GM18502 (cell line): ENCODE data around the gene ATAD5.
"Not testable (repeated sequence)": the region's sequence is repeated elsewhere in the genome, so short reads cannot be mapped to it uniquely, and the experiment has no call there.

Experiments used
- ATAC-seq: cut with Tn5 transposase; IDR thresholded peaks from one replicate; pipeline ENCODE4 v1.9.1; 2021; ENCODE audit warnings: mild to moderate bottlenecking; ENCODE audit not compliant: unreplicated experiment, poor library complexity

ATAD5 gene

GRCh38 chr17:30908717-30909420 is 77.1 kb downstream of the ATAD5 start:
- ATAC-seq: no peak

GRCh38 chr17:30910151-30910550 is 78.4 kb downstream of the ATAD5 start:
- ATAC-seq: not testable (repeated sequence)

- no peak for ATAC-seq
Observed at GRCh38 chr17:30913955-30914354, 82.2 kb downstream of the ATAD5 start.

- ATAC-seq: no peak
Observed at GRCh38 chr17:30915833-30916611, 84.3 kb downstream of the ATAD5 start.

- no peak for ATAC-seq
Observed at GRCh38 chr17:30917050-30917449, 85.3 kb downstream of the ATAD5 start.

GRCh38 chr17:30920282-30920681 is 88.5 kb downstream of the ATAD5 start:
- no peak for ATAC-seq

- ATAC-seq: no peak
Observed at GRCh38 chr17:30920683-30921543, 89.1 kb downstream of the ATAD5 start.

GRCh38 chr17:30921544-30922196 is 89.9 kb downstream of the ATAD5 start, which contains the start of gene ADAP2:
Gene ADAP2, plus strand, starts transcription at chr17:30921945. Its CDS starts 70 bp downstream, at chr17:30922015.
- ATAC-seq: no peak

GRCh38 chr17:30922235-30923030 is 90.7 kb downstream of the ATAD5 start:
- no peak for ATAC-seq

GRCh38 chr17:30924341-30924740 is 92.6 kb downstream of the ATAD5 start:
- no peak for ATAC-seq

GRCh38 chr17:30926516-30926915 is 94.8 kb downstream of the ATAD5 start:
- ATAC-seq: no peak

- ATAC-seq: no peak
Observed at GRCh38 chr17:30927756-30928155, 96.0 kb downstream of the ATAD5 start.

- no peak for ATAC-seq
Observed at GRCh38 chr17:30928584-30928983, 96.8 kb downstream of the ATAD5 start.

GRCh38 chr17:30929081-30929633 is 97.4 kb downstream of the ATAD5 start:
- ATAC-seq: no peak

- ATAC-seq: not testable (repeated sequence)
Observed at GRCh38 chr17:30929861-30930260, 98.1 kb downstream of the ATAD5 start.

GRCh38 chr17:30930495-30930894 is 98.7 kb downstream of the ATAD5 start:
- ATAC-seq: no peak

- not testable (repeated sequence) for ATAC-seq
Observed at GRCh38 chr17:30931582-30931981, 99.8 kb downstream of the ATAD5 start.

GRCh38 chr17:30933966-30934365 is 102.2 kb downstream of the ATAD5 start:
- no peak for ATAC-seq

GRCh38 chr17:30939051-30939689 is 107.4 kb downstream of the ATAD5 start:
- ATAC-seq: no peak
